KMS-11 (cell line): ENCODE data around the gene CDKN2AIP.

Experiments
- H2AFZ ChIP-seq: fragments of 200-600 bp; sonication (generic); 2 replicates; pipeline ENCODE4 v1.6.1; 2016; ENCODE audit warnings: antibody characterized with exemption, mixed run types, low read depth
- H3K27ac ChIP-seq: fragments of 200-600 bp; sonication (generic); 2 replicates; pipeline ENCODE4 v1.6.1; 2016; ENCODE audit warnings: mild to moderate bottlenecking, mixed run types
- H3K27me3 ChIP-seq: fragments of 200-600 bp; sonication (generic); 2 replicates; pipeline ENCODE4 v1.6.1; 2017; ENCODE audit warnings: mild to moderate bottlenecking, low read depth, mixed run types, moderate library complexity; ENCODE audit not compliant: insufficient read depth
- H3K36me3 ChIP-seq: fragments of 200-600 bp; sonication (generic); 2 replicates; pipeline ENCODE4 v1.6.1; 2017; ENCODE audit warnings: mild to moderate bottlenecking, mixed run types; ENCODE audit not compliant: insufficient read depth
- H3K4me1 ChIP-seq: fragments of 200-600 bp; sonication (generic); 2 replicates; pipeline ENCODE4 v1.6.1; 2016; ENCODE audit warnings: mild to moderate bottlenecking, low read depth, mixed run types; ENCODE audit not compliant: poor library complexity, severe bottlenecking
- H3K4me2 ChIP-seq: fragments of 200-600 bp; sonication (generic); 2 replicates; pipeline ENCODE4 v1.7.0; 2016; ENCODE audit warnings: mild to moderate bottlenecking, mixed run types
- H3K4me3 ChIP-seq: fragments of 200-600 bp; sonication (generic); IDR thresholded peaks from 2 replicates; pipeline ENCODE4 v1.6.1; 2017; ENCODE audit warnings: low read depth, low read length, mixed read lengths; ENCODE audit not compliant: insufficient read depth
- H3K79me2 ChIP-seq: fragments of 200-600 bp; sonication (generic); 2 replicates; pipeline ENCODE4 v1.6.1; 2016; ENCODE audit warnings: low read depth, mixed run types; ENCODE audit not compliant: insufficient read depth
- H3K9ac ChIP-seq: fragments of 200-600 bp; sonication (generic); 2 replicates; pipeline ENCODE4 v1.6.1; 2016; ENCODE audit warnings: mild to moderate bottlenecking, mixed run types
- H4K20me1 ChIP-seq: fragments of 200-600 bp; sonication (generic); 2 replicates; pipeline ENCODE4 v1.6.1; 2016; ENCODE audit warnings: mild to moderate bottlenecking, mixed run types; ENCODE audit not compliant: insufficient read depth
- CTCF ChIP-seq: fragments of 200-600 bp; sonication (generic); conservative IDR thresholded peaks from 2 replicates; pipeline ENCODE4 v1.6.1; 2017; ENCODE audit warnings: low read depth, mild to moderate bottlenecking, antibody characterized with exemption, low read length, moderate library complexity, mixed read lengths

The CDKN2AIP gene

GRCh38 chr4:183413234-183414200 is 30.9 kb upstream of the CDKN2AIP start:
- Histone ChIP-seq H3K79me2 (no peaks in the 10 kb centered on the region), H3K9ac (no peak overlapping the region), H4K20me1 (no peaks in the 10 kb centered on the region), H3K36me3 (no peaks in the 10 kb centered on the region), H3K27me3 (no peaks in the 10 kb centered on the region), H3K4me3 (no peak overlapping the region), H3K27ac (no peak overlapping the region), H3K4me2 (no peak overlapping the region), H2AFZ (no peak overlapping the region), H3K4me1 (no peaks in the 10 kb centered on the region)
- no peak for TF ChIP-seq CTCF

GRCh38 chr4:183416879-183417755 is 27.3 kb upstream of the CDKN2AIP start:
- no peak for TF ChIP-seq CTCF
- H3K36me3 ChIP-seq: no peaks in the 10 kb centered on the region
- H3K4me2 ChIP-seq: no peak overlapping the region
- H3K27ac ChIP-seq: no peak overlapping the region
- H3K4me1 ChIP-seq: no peaks in the 10 kb centered on the region
- H3K79me2 ChIP-seq: no peaks in the 10 kb centered on the region
- H3K27me3 ChIP-seq: no peaks in the 10 kb centered on the region
- no peak overlapping the region for H3K4me3 ChIP-seq
- no peaks in the 10 kb centered on the region for H4K20me1 ChIP-seq
- no peak overlapping the region for H3K9ac ChIP-seq
- H2AFZ ChIP-seq: no peak overlapping the region

- no peak overlapping the region for H2AFZ ChIP-seq
- no peak for TF ChIP-seq CTCF
- H3K4me2 ChIP-seq: no peak overlapping the region
- H3K27me3 ChIP-seq: no peaks in the 10 kb centered on the region
- H3K4me3 ChIP-seq: no peak overlapping the region
- no peak overlapping the region for H3K9ac ChIP-seq
- no peak overlapping the region for H3K27ac ChIP-seq
- H4K20me1 ChIP-seq: no peaks in the 10 kb centered on the region
- no peaks in the 10 kb centered on the region for H3K36me3 ChIP-seq
- H3K4me1 ChIP-seq: no peaks in the 10 kb centered on the region
- H3K79me2 ChIP-seq: no peaks in the 10 kb centered on the region
These were observed 21.3 kb upstream of the CDKN2AIP start for GRCh38 chr4:183422962-183423631.

- Histone ChIP-seq H4K20me1 (no peaks in the 10 kb centered on the region), H3K4me1 (no peaks in the 10 kb centered on the region), H3K27ac (no peak overlapping the region), H2AFZ (no peak overlapping the region), H3K9ac (no peak overlapping the region), H3K79me2 (no peaks in the 10 kb centered on the region), H3K4me3 (no peak overlapping the region), H3K27me3 (no peaks in the 10 kb centered on the region), H3K4me2 (no peak overlapping the region), H3K36me3 (no peaks in the 10 kb centered on the region)
- no peak for TF ChIP-seq CTCF
These were observed 20.2 kb upstream of the CDKN2AIP start for GRCh38 chr4:183424109-183424744.
